OCI-LY1 (cell line): ENCODE measurements around the gene DDX56.
"Not testable (repeated sequence)": the region's sequence is repeated elsewhere in the genome, so short reads cannot be mapped to it uniquely, and the experiment has no call there.

ENCODE experiments used
- H2AFZ ChIP-seq: fragments of 200-600 bp; sonication (generic), shearing (Covaris generic); 2 replicates; pipeline ENCODE4 v1.6.0; 2014; ENCODE audit warnings: antibody characterized with exemption, mild to moderate bottlenecking, low read length
- H3F3A ChIP-seq: fragments of 200-600 bp; sonication (generic), shearing (Covaris generic); 2 replicates; pipeline ENCODE4 v1.6.0; 2014; ENCODE audit warnings: mild to moderate bottlenecking, antibody characterized with exemption, low read length, moderate library complexity; ENCODE audit not compliant: insufficient read depth
- H3K27ac ChIP-seq: fragments of 200-600 bp; sonication (generic); 2 replicates; pipeline ENCODE4 v1.5.1; 2014; ENCODE audit warnings: low read length, mixed run types, mild to moderate bottlenecking, low read depth; ENCODE audit not compliant: poor library complexity, severe bottlenecking
- H3K27me3 ChIP-seq: fragments of 200-600 bp; sonication (generic); 2 replicates; pipeline ENCODE4 v1.6.0; 2014; ENCODE audit warnings: antibody characterized with exemption, mild to moderate bottlenecking, low read length, moderate library complexity; ENCODE audit not compliant: insufficient read depth
- H3K36me3 ChIP-seq: fragments of 200-600 bp; sonication (generic); 2 replicates; pipeline ENCODE4 v1.6.1; 2014; ENCODE audit warnings: mild to moderate bottlenecking, antibody characterized with exemption, low read length, moderate library complexity, mixed read lengths; ENCODE audit not compliant: insufficient read depth
- H3K4me1 ChIP-seq: fragments of 200-600 bp; sonication (generic); 2 replicates; pipeline ENCODE4 v1.5.1; 2014; ENCODE audit warnings: mild to moderate bottlenecking, low read length, moderate library complexity; ENCODE audit not compliant: insufficient read depth, severe bottlenecking
- H3K4me2 ChIP-seq: fragments of 200-600 bp; sonication (generic), shearing (Covaris generic); 2 replicates; pipeline ENCODE4 v1.6.1; 2014; ENCODE audit warnings: low read length
- H3K4me3 ChIP-seq: fragments of 200-600 bp; sonication (generic); 2 replicates; pipeline ENCODE4 v1.5.1; 2014; ENCODE audit warnings: low read length, low read depth, mild to moderate bottlenecking, mixed read lengths; ENCODE audit not compliant: poor library complexity, severe bottlenecking
- H3K79me2 ChIP-seq: fragments of 200-600 bp; shearing (Covaris generic); 2 replicates; pipeline ENCODE4 v1.6.1; 2016; ENCODE audit warnings: mixed run types, low read length, mixed read lengths; ENCODE audit not compliant: insufficient read depth
- H3K9ac ChIP-seq: fragments of 200-600 bp; sonication (generic), shearing (Covaris generic); 2 replicates; pipeline ENCODE4 v1.6.1; 2014; ENCODE audit warnings: mild to moderate bottlenecking, low read length, mixed read lengths
- H3K9me2 ChIP-seq: fragments of 200-600 bp; sonication (generic), shearing (Covaris generic); 2 replicates; pipeline ENCODE4 v1.6.1; 2014; ENCODE audit warnings: low read depth, mild to moderate bottlenecking, low read length, mixed read lengths
- H3K9me3 ChIP-seq: fragments of 200-600 bp; shearing (Covaris generic); 2 replicates; pipeline ENCODE4 v1.6.1; 2014; ENCODE audit warnings: low read length, mixed read lengths
- H4K20me1 ChIP-seq: fragments of 200-600 bp; sonication (generic), shearing (Covaris generic); 2 replicates; pipeline ENCODE4 v1.6.0; 2016; ENCODE audit warnings: mild to moderate bottlenecking, low read length; ENCODE audit not compliant: insufficient read depth
- EZH2 ChIP-seq: fragments of 200-600 bp; sonication (generic), shearing (Covaris generic); IDR thresholded peaks from 2 replicates; pipeline ENCODE4 v1.8.0; 2017; ENCODE audit warnings: borderline replicate concordance, mixed run types, mild to moderate bottlenecking, antibody characterized with exemption, low read length, moderate library complexity, mixed read lengths
- TF ChIP-seq, protein P1 (sequence below): fragments of 200-600 bp; sonication (generic), shearing (Covaris generic); IDR thresholded peaks from 2 replicates; pipeline ENCODE4 v1.5.1; 2017; ENCODE audit warnings: mild to moderate bottlenecking, antibody characterized with exemption, low read length, moderate library complexity, mixed read lengths

The DDX56 gene

DNA sequence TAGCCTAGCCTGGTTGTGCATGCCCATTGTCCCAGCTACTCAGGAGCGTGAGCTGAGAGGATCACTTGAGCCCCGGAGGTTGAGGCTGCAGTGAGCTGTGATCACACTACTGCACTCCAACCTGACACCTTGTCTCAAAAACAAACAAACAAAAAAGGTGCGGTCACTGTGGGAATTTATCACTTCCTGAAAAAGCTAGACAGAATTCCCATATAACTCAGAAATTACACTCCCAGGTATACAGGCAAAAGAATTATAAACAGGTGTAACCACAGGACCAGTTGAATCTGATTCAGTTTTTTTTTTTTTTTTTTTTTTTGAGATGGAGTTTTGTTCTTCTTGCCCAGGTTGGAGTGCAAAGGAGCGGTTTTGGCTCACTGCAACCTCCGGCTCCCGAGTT lies 29.5 kb upstream of the DDX56 start:
- Histone ChIP-seq H3K27ac (peak overlapping the region; percentile 85), H3F3A (no peaks in the 10 kb centered on the region; the same call in 1 of the 2 replicates), H3K4me2 (peak overlapping the region; percentile 12; the same call in 1 of the 2 replicates), H3K4me1 (peaks cover 56% of the 10 kb centered on the region), H3K9me3 (peaks cover 3% of the 10 kb centered on the region; the same call in 1 of the 2 replicates), H3K79me2 (peaks cover 12% of the 10 kb centered on the region), H3K9ac (peak overlapping the region; percentile 23; the same call in 1 of the 2 replicates), H3K27me3 (no peaks in the 10 kb centered on the region), H3K4me3 (no peak overlapping the region), H3K9me2 (no peaks in the 10 kb centered on the region), H2AFZ (no peak overlapping the region), H3K36me3 (0 out of 2 replicates have a peak, but pooled peaks cover 4% of the 10 kb centered on the region), H4K20me1 (no peaks in the 10 kb centered on the region)
- TF ChIP-seq, protein P1, sequence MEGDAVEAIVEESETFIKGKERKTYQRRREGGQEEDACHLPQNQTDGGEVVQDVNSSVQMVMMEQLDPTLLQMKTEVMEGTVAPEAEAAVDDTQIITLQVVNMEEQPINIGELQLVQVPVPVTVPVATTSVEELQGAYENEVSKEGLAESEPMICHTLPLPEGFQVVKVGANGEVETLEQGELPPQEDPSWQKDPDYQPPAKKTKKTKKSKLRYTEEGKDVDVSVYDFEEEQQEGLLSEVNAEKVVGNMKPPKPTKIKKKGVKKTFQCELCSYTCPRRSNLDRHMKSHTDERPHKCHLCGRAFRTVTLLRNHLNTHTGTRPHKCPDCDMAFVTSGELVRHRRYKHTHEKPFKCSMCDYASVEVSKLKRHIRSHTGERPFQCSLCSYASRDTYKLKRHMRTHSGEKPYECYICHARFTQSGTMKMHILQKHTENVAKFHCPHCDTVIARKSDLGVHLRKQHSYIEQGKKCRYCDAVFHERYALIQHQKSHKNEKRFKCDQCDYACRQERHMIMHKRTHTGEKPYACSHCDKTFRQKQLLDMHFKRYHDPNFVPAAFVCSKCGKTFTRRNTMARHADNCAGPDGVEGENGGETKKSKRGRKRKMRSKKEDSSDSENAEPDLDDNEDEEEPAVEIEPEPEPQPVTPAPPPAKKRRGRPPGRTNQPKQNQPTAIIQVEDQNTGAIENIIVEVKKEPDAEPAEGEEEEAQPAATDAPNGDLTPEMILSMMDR = no peak
- no peak for TF ChIP-seq EZH2

DNA sequence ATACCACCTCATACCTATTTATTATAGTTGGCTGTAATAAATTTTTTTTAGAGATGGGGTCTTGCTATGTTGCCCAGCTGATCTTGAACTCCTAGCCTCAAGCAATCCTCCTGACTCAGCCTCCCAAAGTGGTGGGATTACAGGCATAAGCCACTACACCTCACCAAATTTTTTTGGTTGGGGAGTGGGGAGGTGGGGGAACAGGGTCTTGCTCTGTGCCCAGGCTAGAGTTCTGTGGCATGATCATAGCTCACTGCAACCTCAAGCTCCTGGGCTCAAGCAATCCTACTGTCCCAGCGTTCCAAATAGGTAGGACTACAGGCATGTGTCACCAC lies 28.8 kb upstream of the DDX56 start:
- Histone ChIP-seq H3F3A (no peaks in the 10 kb centered on the region; the same call in 1 of the 2 replicates), H2AFZ (no peak overlapping the region), H3K4me1 (peaks cover 49% of the 10 kb centered on the region), H3K79me2 (peaks cover 5% of the 10 kb centered on the region), H4K20me1 (no peaks in the 10 kb centered on the region), H3K9ac (peak overlapping the region; percentile 23; the same call in 1 of the 2 replicates), H3K4me2 (peak overlapping the region; percentile 12; the same call in 1 of the 2 replicates), H3K27me3 (no peaks in the 10 kb centered on the region), H3K9me2 (no peaks in the 10 kb centered on the region), H3K4me3 (no peak overlapping the region), H3K36me3 (no peaks in the 10 kb centered on the region), H3K9me3 (peaks cover 3% of the 10 kb centered on the region; the same call in 1 of the 2 replicates), H3K27ac (peak overlapping the region; percentile 85)
- TF ChIP-seq, protein P1 = no peak
- no peak for TF ChIP-seq EZH2

DNA sequence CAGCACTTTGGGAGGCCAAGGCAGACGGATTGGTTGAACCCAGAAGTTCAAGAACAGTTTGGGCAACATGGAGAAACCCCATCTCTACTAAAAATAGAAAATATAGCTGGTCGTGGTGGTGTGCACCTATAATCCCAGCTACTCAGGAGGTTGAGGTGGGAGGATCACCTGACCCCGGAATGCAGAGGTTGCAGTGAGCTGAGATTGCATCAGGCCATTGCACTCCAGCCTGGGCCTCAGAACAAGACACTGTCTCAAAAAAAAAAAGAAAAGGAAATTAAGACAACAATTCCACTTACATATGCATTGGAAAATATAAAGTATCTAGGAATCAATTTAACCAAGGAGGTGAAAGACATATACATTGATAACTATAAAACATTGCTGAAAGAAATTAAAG lies 25.5 kb upstream of the DDX56 start:
- no peak for TF ChIP-seq EZH2
- TF ChIP-seq, protein P1 = no peak
- Histone ChIP-seq H3K36me3 (no peaks in the 10 kb centered on the region), H2AFZ (no peak overlapping the region), H3K27me3 (no peaks in the 10 kb centered on the region), H3K9ac (no peak overlapping the region), H3K9me3 (peaks cover 3% of the 10 kb centered on the region; the same call in 1 of the 2 replicates), H3K4me1 (peaks cover 43% of the 10 kb centered on the region), H3K4me3 (no peak overlapping the region), H3K4me2 (no peak overlapping the region), H4K20me1 (no peaks in the 10 kb centered on the region), H3K9me2 (no peaks in the 10 kb centered on the region), H3F3A (no peaks in the 10 kb centered on the region; the same call in 1 of the 2 replicates), H3K79me2 (no peaks in the 10 kb centered on the region), H3K27ac (no peak overlapping the region)

DNA sequence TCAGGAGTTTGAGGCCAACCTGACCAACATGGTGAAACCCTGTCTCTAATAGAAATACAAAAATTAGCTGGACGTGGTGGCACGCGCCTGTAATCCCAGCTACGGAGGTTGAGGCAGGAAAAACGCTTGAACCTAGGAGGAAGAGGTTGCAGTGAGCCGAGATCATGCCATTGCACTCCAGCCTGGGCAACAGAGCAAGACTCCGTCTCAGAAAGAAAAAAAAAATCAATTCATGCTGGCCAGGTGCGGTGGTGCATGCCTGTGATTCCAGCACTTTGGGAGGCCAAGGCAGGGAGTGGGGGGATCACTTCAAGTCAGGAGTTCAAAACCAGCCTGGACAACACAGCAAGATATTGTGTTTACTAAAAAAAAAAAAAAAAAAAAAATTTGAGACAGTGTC lies 23.5 kb upstream of the DDX56 start:
- H3F3A ChIP-seq, H3K27me3 ChIP-seq, H3K36me3 ChIP-seq, H3K9me2 ChIP-seq, H3K27ac ChIP-seq, H4K20me1 ChIP-seq, H2AFZ ChIP-seq, H3K4me3 ChIP-seq, H3K9ac ChIP-seq, H3K79me2 ChIP-seq, H3K9me3 ChIP-seq, H3K4me2 ChIP-seq: not testable (repeated sequence)
- peaks cover 25% of the 10 kb centered on the region for H3K4me1 ChIP-seq
